K562 (cell line): ENCODE data around the gene MYO1A. TPM values are rescaled to one million over a fixed set of nuclear protein-coding genes. Genes with fewer than 3 reads are reported as not detected.

Source experiments
- ATF7 ChIP-seq: fragments of 450-650 bp; IDR thresholded peaks from 2 replicates; pipeline ENCODE4 v1.7.1; 2014; ENCODE audit warnings: mild to moderate bottlenecking, moderate library complexity
- CREBBP ChIP-seq: IDR thresholded peaks from one replicate; pipeline ENCODE4 v1.6.1; 2012; ENCODE audit warnings: low read depth, mild to moderate bottlenecking, control low read depth, inconsistent platforms, low read length
- DLX4 ChIP-seq: fragments of 250-450 bp; sonication (Bioruptor Pico); IDR thresholded peaks from 2 replicates; pipeline ENCODE4 v1.6.1; 2021; ENCODE audit warnings: mild to moderate bottlenecking
- FOXO4 ChIP-seq: fragments of 450-650 bp; formaldehyde crosslinking; IDR thresholded peaks from 2 replicates; pipeline ENCODE4 v1.4.0; 2020; ENCODE audit warnings: mild to moderate bottlenecking, moderate library complexity
- GABPB2 ChIP-seq: fragments of 250-450 bp; sonication (Bioruptor Pico); conservative IDR thresholded peaks from 2 replicates; pipeline ENCODE4 v1.5.1; 2021; ENCODE audit warnings: mild to moderate bottlenecking
- HMG20B ChIP-seq: fragments of 250-450 bp; sonication (Bioruptor Pico); IDR thresholded peaks from 2 replicates; pipeline ENCODE4 v1.5.0; 2021; ENCODE audit warnings: mild to moderate bottlenecking
- HMGXB4 ChIP-seq: sonication (generic); formaldehyde crosslinking; IDR thresholded peaks from 2 replicates; pipeline ENCODE4 v1.8.1; 2023; ENCODE audit warnings: mild to moderate bottlenecking, missing genetic modification reagents
- HNRNPLL ChIP-seq: fragments of 200-400 bp; formaldehyde crosslinking; IDR thresholded peaks from 2 replicates; pipeline ENCODE4 v1.6.1; 2017; ENCODE audit warnings: low read length, low read depth, mild to moderate bottlenecking; ENCODE audit not compliant: poor library complexity, severe bottlenecking
- MCM7 ChIP-seq, 2 experiments: fragments of 450-650 bp; IDR thresholded peaks; 2 replicates each; pipeline ENCODE4 v1.6.1; 2016 to 2018
- MEF2A ChIP-seq: IDR thresholded peaks from 2 replicates; pipeline ENCODE4 v1.6.1; 2011; ENCODE audit warnings: low read depth, mild to moderate bottlenecking, low read length, moderate library complexity; ENCODE audit not compliant: control insufficient read depth
- RBFOX2 ChIP-seq: fragments of 200-400 bp; formaldehyde crosslinking; IDR thresholded peaks from 2 replicates; pipeline ENCODE4 v1.6.1; 2017; ENCODE audit warnings: low read depth, mild to moderate bottlenecking, low read length, moderate library complexity
- SMARCB1 ChIP-seq: IDR thresholded peaks from 2 replicates; pipeline ENCODE4 v1.6.1; 2011; ENCODE audit warnings: improper control_type of control experiment, low read depth; ENCODE audit not compliant: insufficient read length
- TARDBP ChIP-seq: fragments of 450-650 bp; IDR thresholded peaks from 2 replicates; pipeline ENCODE4 v1.6.1; 2016
- TOE1 ChIP-seq, 2 experiments: fragments of 450-650 bp in 1 of 2; sonication (generic) in 1 of 2; formaldehyde crosslinking in 1 of 2; IDR thresholded peaks; 2 replicates each; pipeline versions ENCODE4 v1.7.1 to v1.8.0; 2016 to 2022; ENCODE audit warnings: borderline replicate concordance in 2 of 2, mild to moderate bottlenecking in 2 of 2, antibody characterized with exemption in 1 of 2, inconsistent platforms in 1 of 2, low read depth in 1 of 2, missing genetic modification reagents in 1 of 2, moderate library complexity in 1 of 2
- ZBTB33 ChIP-seq: sonication (generic); formaldehyde crosslinking; IDR thresholded peaks from 2 replicates; pipeline ENCODE4 v1.8.1; 2023; ENCODE audit warnings: mild to moderate bottlenecking, missing genetic modification reagents
- ZNF586 ChIP-seq: fragments of 450-650 bp; formaldehyde crosslinking; conservative IDR thresholded peaks from 2 replicates; pipeline ENCODE4 v1.4.0; 2020; ENCODE audit warnings: mild to moderate bottlenecking, moderate library complexity
- ZNF655 ChIP-seq: fragments of 250-450 bp; sonication (Bioruptor Pico); IDR thresholded peaks from 2 replicates; pipeline ENCODE4 v1.5.0; 2021
- ZNF778 ChIP-seq: fragments of 450-650 bp; formaldehyde crosslinking; IDR thresholded peaks from 2 replicates; pipeline ENCODE4 v1.4.0; 2020; ENCODE audit warnings: mild to moderate bottlenecking, moderate library complexity
- ZNF780A ChIP-seq: fragments of 250-450 bp; sonication (Bioruptor Pico); IDR thresholded peaks from 2 replicates; pipeline ENCODE4 v1.5.0; 2021; ENCODE audit warnings: mild to moderate bottlenecking
- polyA plus RNA-seq, 8 experiments: library from polyadenylated mRNA; depleted of rRNA in 4 of 8; stranded (reverse) in 5 of 8; unstranded in 3 of 8; fragments of >200 nt; fragmentation: Nextera tagmentation in 2 of 8; fragmentation: Illumina TruSeq in 1 of 8; extraction: Ambion mirVana in 2 of 8; extraction: Trizol in 1 of 8; gene quantifications; 2 replicates each; pipeline versions ENCODE4 v1.2.1 to v1.2.3, GENCODE V29; 2011 to 2014; ENCODE audit warnings: inconsistent platforms in 1 of 8, missing spikeins in 1 of 8
- total RNA-seq, 7 experiments: library from RNA; depleted of rRNA in 6 of 7; stranded (reverse); fragments of >200 nt in 6 of 7; fragmentation: Illumina TruSeq in 2 of 7; extraction: Trizol in 2 of 7; gene quantifications; 2 replicates each; pipeline versions ENCODE4 v1.2.1 to v1.2.3, GENCODE V29; 2011 to 2021; ENCODE audit warnings: low replicate concordance in 1 of 7

Gene MYO1A
- total and polyA plus RNA-seq, 9 of the 15 experiments (the other 6 are each of a cell fraction or from before 2014, with no cell fraction given), result 0.03 to 0.29 (median 0.14) TPM; not detected in 2

- TF ChIP-seq ZBTB33, result no peak
- no peak for TF ChIP-seq TOE1 (IDR thresholded peaks at IDR 0.05; ENCODE audit: borderline replicate concordance)
- no peak for TF ChIP-seq TOE1 (CRISPR knock-in tag; IDR thresholded peaks at IDR 0.05; ENCODE audit: borderline replicate concordance, low read depth)
- TF ChIP-seq ZNF780A (CRISPR knock-in tag), result no peak
- TF ChIP-seq FOXO4 (CRISPR knock-in tag), result no peak
- no peak for TF ChIP-seq TARDBP
- no peak for TF ChIP-seq SMARCB1
- TF ChIP-seq RBFOX2, result no peak; the same call in none of the 2 replicates
- no peak for TF ChIP-seq ZNF586 (CRISPR knock-in tag)
- no peak for TF ChIP-seq HMGXB4 (CRISPR knock-in tag)
- TF ChIP-seq CREBBP, result no peak
- TF ChIP-seq HNRNPLL, result peak; percentile 19
- TF ChIP-seq ATF7, result peak; percentile 54
- no peak for TF ChIP-seq HMG20B
- TF ChIP-seq MCM7 (IDR thresholded peaks at IDR 0.05), result no peak
- TF ChIP-seq MEF2A, result no peak
- no peak for TF ChIP-seq DLX4
- no peak for TF ChIP-seq GABPB2 (CRISPR knock-in tag)
- TF ChIP-seq ZNF778 (CRISPR knock-in tag), result no peak
- no peak for TF ChIP-seq ZNF655 (CRISPR knock-in tag)
Observed at GRCh38 chr12:57089271-57090245, 39.6 kb upstream of the MYO1A start (continued).
